ENCODE data around the gene C1QTNF12.

Gene C1QTNF12

DNA sequence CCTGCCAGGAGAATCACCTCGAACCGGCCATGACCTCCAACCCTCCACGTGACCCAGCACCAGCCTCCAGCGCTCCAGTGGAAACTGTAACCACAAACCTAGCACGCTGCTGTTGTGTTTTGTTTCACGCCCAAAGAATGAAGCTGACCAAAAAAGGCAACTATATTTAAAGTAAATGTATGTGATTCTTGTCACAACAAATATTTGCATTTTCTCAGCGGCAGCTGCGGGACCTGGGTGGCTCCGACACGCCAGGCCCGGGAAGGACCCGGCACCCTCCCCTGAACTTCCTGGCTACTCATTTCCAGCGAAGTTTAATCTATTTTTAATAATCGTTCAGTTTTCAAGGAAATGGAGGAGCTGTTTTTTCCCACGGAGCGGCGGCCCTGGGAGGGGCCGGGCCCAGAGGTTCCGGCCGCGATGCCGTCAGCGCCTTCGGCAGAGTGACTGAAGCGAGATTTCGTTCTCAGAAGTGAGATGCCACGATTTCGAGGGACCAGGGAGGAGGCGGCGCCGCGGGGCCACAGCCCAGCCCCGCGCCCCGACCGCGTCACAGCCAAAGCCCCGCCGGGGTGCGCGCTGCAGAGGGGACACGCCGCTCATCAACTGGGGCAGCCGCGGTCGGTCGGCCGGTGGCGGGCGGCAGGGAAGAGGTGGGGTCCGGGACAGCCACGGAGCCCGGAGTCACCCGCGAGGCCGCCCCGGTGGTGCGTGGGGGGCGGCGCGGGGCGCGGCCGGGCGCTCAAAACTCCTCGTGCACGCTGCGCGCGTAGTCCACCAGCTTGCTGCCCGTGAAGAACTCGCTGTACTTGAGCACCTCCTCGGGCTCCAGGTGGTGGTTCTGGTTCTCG lies 29.5 kb downstream of the C1QTNF12 start:
- no peak overlapping the region for H3K27ac ChIP-seq
- no peak for TF ChIP-seq CTCF (conservative IDR thresholded peaks at IDR 0.05)

DNA sequence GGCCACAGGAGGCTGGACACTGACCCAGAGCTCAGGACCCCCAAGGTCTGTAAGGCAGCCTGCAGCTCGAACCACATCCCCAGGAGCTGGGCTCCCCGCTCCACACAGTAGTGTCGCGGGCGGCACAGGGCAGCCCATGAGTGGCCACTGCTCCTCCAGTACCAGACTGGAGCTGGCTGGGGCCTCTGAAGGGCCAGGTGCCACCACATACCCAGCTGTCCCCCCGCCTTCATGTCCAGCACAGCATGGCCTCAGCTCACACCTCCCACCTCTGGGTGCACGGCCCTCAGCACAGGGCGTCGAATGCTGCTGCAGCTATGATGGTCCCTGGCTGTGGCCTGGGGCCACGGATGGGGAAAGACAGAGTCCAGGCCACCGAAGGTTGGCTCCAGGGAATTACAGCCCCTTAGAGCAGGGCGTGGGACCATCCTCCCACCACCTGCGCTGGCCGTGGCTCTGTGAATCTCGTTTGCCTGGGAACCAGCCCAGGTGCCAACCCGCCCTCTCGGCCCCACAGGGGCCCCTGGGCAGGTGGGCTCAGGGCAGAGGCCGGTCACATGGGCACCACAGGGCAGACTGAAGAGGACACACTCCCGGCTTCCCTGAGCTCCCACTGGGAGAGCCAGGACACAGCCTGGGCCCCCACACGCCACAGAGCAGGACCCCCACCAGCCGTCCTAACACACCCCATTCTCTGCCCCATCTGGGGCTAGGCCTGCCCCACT lies 30.5 kb downstream of the C1QTNF12 start:
- no peak for TF ChIP-seq CTCF (conservative IDR thresholded peaks at IDR 0.05)
- no peak overlapping the region for H3K27ac ChIP-seq

GRCh38 chr1:1215080-1215676 lies 31.3 kb downstream of the C1QTNF12 start:
- TF ChIP-seq CTCF (conservative IDR thresholded peaks at IDR 0.05), result no peak
- H3K27ac ChIP-seq, result no peak overlapping the region

GRCh38 chr1:1213345-1214265 lies 32.9 kb downstream of the C1QTNF12 start, which contains the start of gene TNFRSF4:
TNFRSF4 (minus strand) TSS chr1:1214153; CDS start chr1:1214127, 26 bp downstream.
- H3K27ac ChIP-seq, result no peak within 1 kb of the TSS
- TF ChIP-seq CTCF (conservative IDR thresholded peaks at IDR 0.05), result no peak

GRCh38 chr1:1212780-1213344 lies 33.7 kb downstream of the C1QTNF12 start:
- no peak overlapping the region for H3K27ac ChIP-seq
- TF ChIP-seq CTCF (conservative IDR thresholded peaks at IDR 0.05), result no peak

- TF ChIP-seq CTCF (conservative IDR thresholded peaks at IDR 0.05), result no peak
- no peak overlapping the region for H3K27ac ChIP-seq
Observed at GRCh38 chr1:1211541-1212441, 34.7 kb downstream of the C1QTNF12 start.
